ACC112 (cell line): Measurements from ENCODE around the gene TMED1.
"Not testable (repeated sequence)": the region's sequence is repeated elsewhere in the genome, so short reads cannot be mapped to it uniquely, and the experiment has no call there.

Source experiments
- H2AFZ ChIP-seq: fragments of 200-600 bp; sonication (generic); one replicate; pipeline ENCODE4 v1.6.0; 2017; ENCODE audit warnings: antibody characterized with exemption, low read length; ENCODE audit not compliant: unreplicated experiment
- H3K27ac ChIP-seq: fragments of 200-600 bp; sonication (generic); 2 replicates; pipeline ENCODE4 v1.5.1; 2014; ENCODE audit warnings: low read depth, mild to moderate bottlenecking, antibody characterized with exemption, low read length, moderate library complexity
- H3K27me3 ChIP-seq: fragments of 200-600 bp; sonication (generic); 2 replicates; pipeline ENCODE4 v1.6.1; 2014; ENCODE audit warnings: mild to moderate bottlenecking, antibody characterized with exemption, low read length, moderate library complexity, mixed read lengths; ENCODE audit not compliant: insufficient read depth
- H3K36me3 ChIP-seq: fragments of 200-600 bp; sonication (generic); 2 replicates; pipeline ENCODE4 v1.6.1; 2016; ENCODE audit warnings: mild to moderate bottlenecking, antibody characterized with exemption, low read length, moderate library complexity, mixed read lengths; ENCODE audit not compliant: insufficient read depth
- H3K4me1 ChIP-seq: fragments of 200-600 bp; sonication (generic); one replicate; pipeline ENCODE4 v1.6.1; 2016; ENCODE audit warnings: low read length, mixed read lengths; ENCODE audit not compliant: insufficient read depth, unreplicated experiment, control insufficient read depth
- H3K4me3 ChIP-seq: fragments of 200-600 bp; sonication (generic); 2 replicates; pipeline ENCODE4 v1.5.1; 2014; ENCODE audit warnings: mild to moderate bottlenecking, low read depth, low read length
- H3K79me2 ChIP-seq: fragments of 200-600 bp; sonication (generic); one replicate; pipeline ENCODE4 v1.6.0; 2016; ENCODE audit warnings: low read length; ENCODE audit not compliant: control insufficient read depth, unreplicated experiment, insufficient read depth

Gene TMED1

GRCh38 chr19:10846500-10847202, 10.6 kb upstream of the TMED1 start:
- no peaks in the 10 kb centered on the region for H3K79me2 ChIP-seq
- no peak overlapping the region for H3K27ac ChIP-seq
- no peaks in the 10 kb centered on the region for H3K4me1 ChIP-seq
- H3K27me3 ChIP-seq: no peaks in the 10 kb centered on the region
- H3K36me3 ChIP-seq: no peaks in the 10 kb centered on the region
- H2AFZ ChIP-seq: no peak overlapping the region
- no peak overlapping the region for H3K4me3 ChIP-seq

- Histone ChIP-seq H3K4me3 (no peak overlapping the region), H3K36me3 (no peaks in the 10 kb centered on the region), H3K79me2 (no peaks in the 10 kb centered on the region), H3K27me3 (no peaks in the 10 kb centered on the region), H2AFZ (no peak overlapping the region), H3K4me1 (no peaks in the 10 kb centered on the region), H3K27ac (no peak overlapping the region)
These were observed 6.8 kb upstream of the TMED1 start for GRCh38 chr19:10842788-10843187.

DNA sequence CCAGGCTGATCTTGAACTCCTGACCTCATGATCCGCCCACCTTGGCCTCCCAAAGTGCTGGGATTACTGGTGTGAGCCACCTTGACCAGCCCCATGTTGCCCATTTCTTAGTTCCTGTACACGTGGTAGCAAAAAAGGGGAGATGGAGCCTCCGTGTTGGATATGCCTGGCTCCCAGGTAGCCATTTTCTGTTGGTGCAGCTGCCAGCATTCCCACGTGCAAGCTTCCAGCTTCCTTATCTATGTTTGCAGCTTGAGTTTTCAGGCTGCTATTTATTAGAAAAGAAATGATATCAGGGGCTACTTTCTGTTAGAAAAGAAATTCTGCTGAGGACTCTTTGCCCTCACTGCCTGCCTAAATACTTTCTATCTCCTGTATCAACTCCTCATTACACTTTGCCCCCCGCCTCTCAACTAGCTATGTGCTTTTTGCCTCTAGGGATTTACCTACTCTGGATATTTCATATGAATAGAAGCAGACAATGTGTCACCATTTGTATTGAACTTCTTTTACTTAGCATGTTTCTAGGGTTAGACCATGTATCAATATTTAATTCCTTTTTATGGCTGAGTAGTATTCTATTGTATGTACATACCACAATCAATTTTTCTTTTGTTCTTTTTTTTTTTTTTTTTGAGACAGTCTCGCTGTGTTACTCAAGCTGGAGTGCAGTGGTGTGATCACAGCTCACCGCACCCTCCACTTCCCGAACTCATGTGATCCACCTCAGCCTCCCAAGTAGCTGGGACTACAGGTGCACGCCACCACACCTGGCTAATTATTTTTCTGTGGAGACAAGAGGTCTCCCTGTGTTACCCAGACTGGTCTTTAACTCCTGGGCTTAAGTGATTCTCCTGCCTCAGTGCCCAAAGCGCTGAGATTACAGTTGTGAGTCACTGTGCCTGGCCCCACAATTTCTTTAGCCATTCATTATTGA, 3.4 kb upstream of the TMED1 start:
- no peak overlapping the region for H2AFZ ChIP-seq
- H3K4me1 ChIP-seq: peaks cover 9% of the 10 kb centered on the region
- H3K27ac ChIP-seq: no peak overlapping the region
- no peaks in the 10 kb centered on the region for H3K36me3 ChIP-seq
- H3K79me2 ChIP-seq: no peaks in the 10 kb centered on the region
- H3K4me3 ChIP-seq: no peak overlapping the region
- H3K27me3 ChIP-seq: no peaks in the 10 kb centered on the region

DNA sequence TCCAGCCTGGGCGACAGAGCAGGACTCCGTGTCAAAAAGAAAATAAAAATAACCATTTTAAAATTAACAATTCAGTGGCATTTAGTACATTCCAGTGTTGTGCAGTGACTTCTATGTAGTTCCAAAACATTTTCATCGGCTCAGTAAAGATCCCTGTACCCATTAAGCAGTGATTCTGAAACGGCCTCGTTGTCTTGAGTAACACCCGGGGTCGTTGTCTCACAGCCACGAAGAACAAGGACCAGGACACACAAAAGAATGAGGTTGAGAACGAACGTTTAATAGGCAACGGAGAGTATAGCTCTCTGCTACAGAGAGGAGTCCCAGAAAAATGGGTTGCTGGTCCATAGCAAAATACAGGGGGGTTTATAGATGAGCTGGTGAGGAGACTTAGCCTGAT, 2.4 kb upstream of the TMED1 start:
- no peak overlapping the region for H3K4me3 ChIP-seq
- H2AFZ ChIP-seq: no peak overlapping the region
- H3K36me3 ChIP-seq: no peaks in the 10 kb centered on the region
- H3K79me2 ChIP-seq: no peaks in the 10 kb centered on the region
- H3K4me1 ChIP-seq: peaks cover 9% of the 10 kb centered on the region
- H3K27ac ChIP-seq: no peak overlapping the region
- no peaks in the 10 kb centered on the region for H3K27me3 ChIP-seq

- not testable (repeated sequence) for H3K27ac ChIP-seq, H3K4me1 ChIP-seq, H3K4me3 ChIP-seq, H3K36me3 ChIP-seq, H3K27me3 ChIP-seq, H2AFZ ChIP-seq, H3K79me2 ChIP-seq
These were observed 1.6 kb upstream of the TMED1 start for GRCh38 chr19:10837649-10838048.

DNA sequence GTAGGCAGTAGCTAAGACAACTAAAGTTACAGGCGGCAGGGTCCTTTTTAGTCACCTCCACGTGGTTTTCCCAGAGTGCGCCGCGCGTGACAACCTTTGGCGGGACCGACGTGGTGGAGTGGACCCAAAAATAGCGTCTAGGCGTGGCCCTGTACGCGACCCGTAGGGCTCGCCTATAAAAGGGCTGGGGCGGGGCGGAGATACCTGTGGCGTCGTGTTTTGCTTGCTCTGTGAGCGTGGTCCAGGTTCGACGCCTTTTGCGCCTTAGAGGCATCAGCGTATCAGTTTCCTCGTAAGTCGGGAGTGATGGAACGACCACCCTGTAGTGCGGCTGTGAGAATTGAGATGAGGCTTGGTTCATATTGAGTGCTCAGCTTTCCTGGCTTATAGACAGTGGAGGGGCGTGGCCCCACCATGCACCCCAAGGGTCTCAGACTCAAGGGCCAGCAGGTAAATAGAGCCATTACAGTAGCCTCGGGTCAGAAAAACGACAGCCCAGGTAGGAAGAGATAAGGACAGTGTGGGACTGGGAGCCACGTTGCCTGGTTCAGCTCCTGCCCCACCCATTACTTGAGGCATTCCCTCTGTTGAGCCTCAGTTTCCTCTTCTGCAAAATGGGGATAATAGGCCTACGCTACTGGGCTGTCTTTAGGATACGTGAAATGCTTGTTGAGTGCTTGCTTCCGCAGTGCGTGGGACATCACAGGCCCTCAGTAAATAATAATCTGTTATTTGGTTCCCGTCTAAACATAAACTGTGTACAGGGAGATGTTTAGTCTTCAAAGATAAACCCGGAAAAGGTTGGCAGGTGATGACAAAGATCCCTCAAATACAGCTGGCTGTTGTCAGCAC, 693 bp upstream of the TMED1 start:
- H2AFZ ChIP-seq: peak overlapping the region; percentile 98

DNA sequence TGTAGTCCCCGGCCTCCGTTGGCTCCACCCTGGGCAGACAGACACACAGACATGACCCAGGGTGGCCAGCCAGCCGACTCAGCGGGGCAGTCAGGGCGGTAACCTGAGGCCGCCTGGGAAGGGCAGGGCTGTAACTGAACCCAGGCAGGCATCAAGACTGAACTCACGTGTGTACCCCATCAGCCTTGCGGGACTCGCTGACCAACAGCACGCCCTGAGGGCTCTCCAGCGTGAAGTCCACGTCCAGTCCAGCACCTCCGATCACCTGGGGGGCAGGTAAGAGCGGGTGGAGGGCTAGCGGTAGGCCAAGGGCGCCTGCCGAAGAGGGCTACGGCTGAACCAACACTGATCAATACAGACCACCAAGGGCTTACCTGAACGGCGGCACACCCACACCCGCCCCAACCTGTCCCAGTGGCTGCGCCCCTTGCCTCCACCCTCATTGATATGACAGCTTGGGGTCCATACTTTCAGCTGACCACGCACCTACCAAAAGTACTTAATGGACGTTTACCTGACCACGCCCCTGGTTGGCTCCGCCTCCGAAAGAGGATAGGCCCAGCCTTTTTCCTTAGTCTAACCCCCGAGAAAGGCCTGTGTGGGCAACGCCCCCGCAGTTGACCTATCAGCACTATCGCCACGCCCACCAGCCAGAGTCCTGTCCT, 791 bp downstream of the TMED1 start:
- Histone ChIP-seq H3K27ac (no peak overlapping the region; the same call in 1 of the 2 replicates), H3K27me3 (no peaks in the 10 kb centered on the region), H3K4me3 (peak overlapping the region; percentile 59), H3K4me1 (peaks cover 9% of the 10 kb centered on the region), H3K79me2 (no peaks in the 10 kb centered on the region), H2AFZ (no peak overlapping the region), H3K36me3 (no peaks in the 10 kb centered on the region)

More for the DNA sequence above, 693 bp upstream of the TMED1 start:
- Histone ChIP-seq H3K36me3 (no peaks in the 10 kb centered on the region), H3K27me3 (no peaks in the 10 kb centered on the region), H3K4me1 (peaks cover 9% of the 10 kb centered on the region), H3K79me2 (no peaks in the 10 kb centered on the region), H3K27ac (peak overlapping the region; percentile 95), H3K4me3 (peak overlapping the region; percentile 96)

GRCh38 chr19:10832939-10833296, 3.1 kb downstream of the TMED1 start:
- peaks cover 9% of the 10 kb centered on the region for H3K4me1 ChIP-seq
- H3K36me3 ChIP-seq: no peaks in the 10 kb centered on the region

GRCh38 chr19:10831987-10832938, 3.7 kb downstream of the TMED1 start:
- no peak overlapping the region for H3K27ac ChIP-seq
- H3K4me1 ChIP-seq: peaks cover 9% of the 10 kb centered on the region
- H3K79me2 ChIP-seq: no peaks in the 10 kb centered on the region
- no peak overlapping the region for H3K4me3 ChIP-seq
- H3K36me3 ChIP-seq: no peaks in the 10 kb centered on the region
- H3K27me3 ChIP-seq: no peaks in the 10 kb centered on the region
- no peak overlapping the region for H2AFZ ChIP-seq

More at GRCh38 chr19:10832939-10833296, 3.1 kb downstream of the TMED1 start:
- H3K27me3 ChIP-seq: no peaks in the 10 kb centered on the region
- no peaks in the 10 kb centered on the region for H3K79me2 ChIP-seq
- H3K27ac ChIP-seq: no peak overlapping the region
- H2AFZ ChIP-seq: no peak overlapping the region
- H3K4me3 ChIP-seq: no peak overlapping the region
